ENCODE data around the gene LDLRAD1. TPM values are rescaled to one million over a fixed set of nuclear protein-coding genes. Genes with fewer than 3 reads are reported as not detected.
"Not testable (repeated sequence)": the region's sequence is repeated elsewhere in the genome, so short reads cannot be mapped to it uniquely, and the experiment has no call there.

LDLRAD1 gene
- total RNA-seq, 1 experiment from 2014 or later = 0.30 TPM

- H3K4me1 ChIP-seq (ENCODE audit: control insufficient read depth in 1 of 2, insufficient read depth in 2 of 2, low read length in 2 of 2); POLR2A ChIA-PET; H3K36me3 ChIP-seq (ENCODE audit: control insufficient read depth in 1 of 2, insufficient read depth in 2 of 2, low read length in 2 of 2); H3K79me2 ChIP-seq (ENCODE audit: insufficient read depth, low read length); ATAC-seq; H3K9me3 ChIP-seq (ENCODE audit: control insufficient read depth in 1 of 2, insufficient read depth in 1 of 2, low read depth in 1 of 2, low read length in 2 of 2); H4K20me1 ChIP-seq (ENCODE audit: insufficient read depth); H3K4me2 ChIP-seq (ENCODE audit: low read length); DNase-seq (ENCODE audit: low read depth, low spot score); H2AFZ ChIP-seq (ENCODE audit: low read depth, low read length, poor library complexity, severe bottlenecking); RAD21 ChIA-PET (ENCODE audit: low non-redundant PET in 1 of 2, low total read pairs in 2 of 2, uncharacterized antibody in 2 of 2, unreplicated experiment in 2 of 2); H3K4me3 ChIP-seq (replicated peaks in 1 of 2; ENCODE audit: low read depth in 1 of 2, low read length in 2 of 2); H3K27ac ChIP-seq (ENCODE audit: low read depth, low read length); H3K9ac ChIP-seq (ENCODE audit: low read length); BruUV-seq (replicated peaks); H3K27me3 ChIP-seq (ENCODE audit: insufficient read depth, low read length); H3K9me2 ChIP-seq (ENCODE audit: insufficient read depth); CTCF ChIA-PET; intact Hi-C loops (cut with micrococcal nuclease): not testable (repeated sequence)
Observed at GRCh38 chr1:54003750-54004480, 14.1 kb downstream of the LDLRAD1 start.

DNA sequence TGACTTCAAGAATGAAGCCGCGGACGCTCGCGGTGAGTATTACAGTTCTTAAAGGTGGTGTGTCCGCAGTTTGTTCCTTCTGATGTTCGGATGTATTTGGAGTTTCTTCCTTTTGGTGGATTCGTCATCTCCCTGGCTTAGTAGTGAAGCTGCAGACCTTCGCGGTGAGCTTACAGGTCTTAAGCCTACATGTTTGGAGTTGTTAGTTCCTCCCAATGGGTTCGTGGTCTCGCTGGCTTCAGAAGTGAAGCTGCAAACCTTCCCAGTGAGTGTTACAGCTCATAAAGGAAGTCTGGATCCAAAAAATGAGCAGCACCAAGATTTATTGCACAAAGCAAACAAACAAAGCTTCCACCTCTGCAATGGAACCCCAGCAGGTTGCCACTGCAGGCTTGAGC is 14.7 kb downstream of the LDLRAD1 start:
- no TSS peak for BruUV-seq (replicated peaks)
- ChIA-PET POLR2A (no interaction called here), RAD21 (ENCODE audit: low non-redundant PET in 1 of 2, low total read pairs in 2 of 2, uncharacterized antibody in 2 of 2, unreplicated experiment in 2 of 2) (no interaction called here), CTCF (no interaction called here)
- Histone ChIP-seq H3K4me3 (replicated peaks in 1 of 2; ENCODE audit: low read depth in 1 of 2, low read length in 2 of 2) (no peak overlapping the region), H3K79me2 (ENCODE audit: insufficient read depth, low read length) (no peaks in the 10 kb centered on the region), H3K9me2 (ENCODE audit: insufficient read depth) (no peaks in the 10 kb centered on the region), H4K20me1 (ENCODE audit: insufficient read depth) (no peaks in the 10 kb centered on the region), H3K36me3 (ENCODE audit: control insufficient read depth in 1 of 2, insufficient read depth in 2 of 2, low read length in 2 of 2) (no peaks in the 10 kb centered on the region), H3K9ac (ENCODE audit: low read length) (no peak overlapping the region), H3K27ac (ENCODE audit: low read depth, low read length) (no peak overlapping the region), H3K4me2 (ENCODE audit: low read length) (no peak overlapping the region), H3K9me3 (ENCODE audit: control insufficient read depth in 1 of 2, insufficient read depth in 1 of 2, low read depth in 1 of 2, low read length in 2 of 2) (no peaks in the 10 kb centered on the region), H3K27me3 (ENCODE audit: insufficient read depth, low read length) (no peaks in the 10 kb centered on the region), H2AFZ (ENCODE audit: low read depth, low read length, poor library complexity, severe bottlenecking) (no peak overlapping the region), H3K4me1 (ENCODE audit: control insufficient read depth in 1 of 2, insufficient read depth in 2 of 2, low read length in 2 of 2) (no peaks in the 10 kb centered on the region)
- no peak for DNase-seq (ENCODE audit: low read depth, low spot score)
- TF ChIP-seq YY1 (IDR thresholded peaks at IDR 0.05; ENCODE audit: extremely low read depth, insufficient replicate concordance, low read depth, low read length) = no peak
- intact Hi-C loops (cut with micrococcal nuclease) = no loop called here
- ATAC-seq = no peak

All from HCT116 (cell line).